Activated CD4-positive, CD25-positive, alpha-beta regulatory T cell treated with anti-CD3 and anti-CD28 coated beads, Interleukin-2, amount 50 U/mL, for 16 hours (primary cell): ENCODE measurements around the gene EPHB2.
"Not testable (repeated sequence)": the region's sequence is repeated elsewhere in the genome, so short reads cannot be mapped to it uniquely, and the experiment has no call there.

Experiments
- DNase-seq: peaks from one replicate; pipeline ENCODE4 v3.0.0-alpha.2; 2020; ENCODE audit warnings: low read depth, low spot score

The EPHB2 gene

DNA sequence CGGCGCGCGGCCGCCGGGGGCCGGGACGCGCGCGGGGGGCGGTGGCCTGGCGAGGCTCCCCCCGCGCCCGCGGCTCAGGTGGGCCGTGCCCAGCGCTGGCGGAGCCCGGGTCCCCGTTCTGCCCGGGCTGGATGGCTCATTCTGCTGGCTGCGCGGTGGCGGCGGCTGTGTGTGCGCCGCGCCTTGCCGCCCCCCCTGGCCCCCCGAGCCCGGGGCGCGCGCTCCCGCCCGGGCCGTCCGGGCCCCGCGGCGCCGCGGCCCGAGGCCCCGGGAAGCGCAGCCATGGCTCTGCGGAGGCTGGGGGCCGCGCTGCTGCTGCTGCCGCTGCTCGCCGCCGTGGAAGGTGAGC lies at the start of gene EPHB2:
Gene EPHB2, plus strand, starts transcription at position 139 of the 349 bp plus-strand sequence. Its CDS starts 144 bp downstream, at position 283.
- DNase-seq: no peak

- DNase-seq: no peak
Measured at GRCh38 chr1:22661880-22662279, 48.8 kb upstream of the EPHB2 start.

- no peak for DNase-seq
Measured at GRCh38 chr1:22662318-22662717, 48.3 kb upstream of the EPHB2 start.

DNA sequence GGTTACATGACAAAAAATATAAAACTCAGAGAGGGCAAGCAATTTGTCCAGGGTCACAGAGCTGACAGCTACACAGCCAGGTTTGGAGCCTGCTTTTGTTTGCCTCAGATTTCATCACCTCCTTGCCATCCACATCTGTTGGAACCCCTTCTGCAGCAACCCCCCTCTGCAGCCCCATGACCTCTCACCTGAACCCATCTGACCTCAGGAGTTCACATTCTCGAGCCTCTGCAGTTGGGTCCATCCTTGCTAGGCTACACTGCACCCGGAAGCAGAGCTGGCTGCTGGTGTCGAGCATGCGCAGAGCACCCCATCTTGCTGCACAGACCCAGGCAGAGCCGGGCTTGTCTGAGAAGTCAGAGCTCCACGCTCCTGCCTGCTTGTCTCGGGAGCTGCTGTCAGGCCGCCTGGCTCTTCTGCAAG lies 47.6 kb upstream of the EPHB2 start:
- no peak for DNase-seq

GRCh38 chr1:22665752-22666151 lies 44.9 kb upstream of the EPHB2 start:
- no peak for DNase-seq

GRCh38 chr1:22666412-22666811 lies 44.2 kb upstream of the EPHB2 start:
- no peak for DNase-seq

GRCh38 chr1:22668840-22669239 lies 41.8 kb upstream of the EPHB2 start:
- DNase-seq: not testable (repeated sequence)

DNA sequence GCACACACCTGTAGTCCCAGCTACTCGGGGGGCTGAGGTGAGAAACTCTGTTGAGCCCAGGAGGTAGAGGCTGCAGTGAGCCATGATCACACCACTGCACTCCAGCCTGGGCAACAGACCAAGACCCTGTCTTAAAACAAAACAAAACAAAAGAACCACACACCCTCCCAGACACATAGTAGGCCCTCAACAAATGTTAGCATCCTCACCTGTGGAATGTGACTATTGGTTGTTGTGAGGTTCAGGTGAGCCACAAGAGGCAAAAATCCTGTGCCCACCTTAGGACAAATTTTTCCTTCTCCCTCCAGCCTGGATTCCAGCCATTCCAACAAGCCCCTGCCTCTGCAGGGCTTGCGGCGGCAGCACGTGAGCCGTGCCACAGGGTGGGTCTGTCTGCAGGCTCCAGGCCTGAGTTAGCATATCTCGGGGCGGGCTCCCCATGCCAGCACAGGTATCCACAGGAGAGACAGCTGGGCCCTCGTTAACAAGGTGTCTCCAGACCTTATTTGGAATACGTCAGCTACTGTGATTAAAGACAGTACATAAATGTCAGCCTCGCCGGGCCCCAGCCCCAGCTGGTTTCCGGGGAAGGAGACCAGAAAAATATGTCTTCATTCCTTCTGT lies 40.2 kb upstream of the EPHB2 start:
- DNase-seq: no peak

DNA sequence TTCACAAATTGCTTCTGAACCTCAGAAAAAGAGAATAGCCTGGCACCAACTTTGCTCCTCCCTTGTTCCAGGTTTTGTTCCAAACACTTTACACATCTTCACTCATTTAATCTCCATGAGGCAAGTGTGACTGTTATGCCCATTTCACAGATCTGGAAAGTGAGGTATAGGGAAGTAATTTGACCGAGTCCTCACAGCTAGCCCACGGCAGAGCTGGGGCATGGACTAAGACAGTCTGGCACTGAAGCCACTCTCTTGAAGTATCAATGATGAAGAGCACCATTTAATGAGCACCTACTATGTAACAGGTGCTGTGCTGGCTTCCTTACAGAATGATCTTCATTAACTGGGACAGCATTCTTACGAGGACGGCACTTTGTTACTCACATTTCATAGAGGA lies 38.6 kb upstream of the EPHB2 start:
- no peak for DNase-seq

DNA sequence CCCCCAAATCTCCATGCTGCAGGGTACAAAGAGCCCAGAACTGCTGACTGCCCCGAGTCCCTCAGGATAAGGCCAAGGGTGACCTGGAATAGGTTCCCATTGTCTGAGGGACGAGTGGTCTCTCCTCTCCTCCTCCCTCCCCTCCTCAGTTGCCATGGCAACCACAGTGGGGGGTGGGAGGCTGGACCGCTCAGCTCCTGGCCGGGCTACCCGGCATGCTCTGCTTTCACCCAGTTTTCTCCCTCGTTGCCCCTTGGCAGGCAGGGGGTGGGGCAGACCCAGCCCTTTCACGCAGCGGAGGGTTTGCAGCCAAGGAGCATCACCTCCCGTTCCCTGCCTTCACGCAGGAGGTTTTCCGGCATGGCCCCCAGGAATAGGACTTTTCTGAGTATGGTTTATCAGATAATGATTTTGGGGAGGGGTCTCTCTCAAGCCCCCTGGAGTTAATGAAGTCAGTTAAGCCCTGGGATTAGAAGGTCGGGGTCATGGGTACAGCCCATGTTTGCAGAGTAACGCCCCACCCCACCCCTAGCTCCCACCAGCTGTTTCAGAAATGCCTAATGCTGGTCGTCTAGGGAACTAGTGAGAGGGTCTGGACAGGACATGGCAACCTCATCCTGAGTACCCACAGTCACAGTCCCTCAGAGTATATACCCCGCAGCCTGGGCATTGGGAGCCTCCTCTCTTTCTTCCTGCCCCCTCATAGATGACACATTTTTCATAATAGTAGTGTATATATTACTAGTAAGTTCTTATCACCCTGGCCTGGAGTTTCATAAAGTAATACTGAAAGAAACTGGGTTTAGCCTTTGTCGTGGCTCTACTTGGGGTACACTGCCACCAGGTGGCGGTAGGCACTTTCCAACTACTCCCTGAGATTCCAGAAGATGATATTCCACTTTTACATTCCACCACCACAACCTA lies 36.9 kb upstream of the EPHB2 start:
- DNase-seq: no peak

GRCh38 chr1:22674410-22674749 lies 36.3 kb upstream of the EPHB2 start:
- no peak for DNase-seq

DNA sequence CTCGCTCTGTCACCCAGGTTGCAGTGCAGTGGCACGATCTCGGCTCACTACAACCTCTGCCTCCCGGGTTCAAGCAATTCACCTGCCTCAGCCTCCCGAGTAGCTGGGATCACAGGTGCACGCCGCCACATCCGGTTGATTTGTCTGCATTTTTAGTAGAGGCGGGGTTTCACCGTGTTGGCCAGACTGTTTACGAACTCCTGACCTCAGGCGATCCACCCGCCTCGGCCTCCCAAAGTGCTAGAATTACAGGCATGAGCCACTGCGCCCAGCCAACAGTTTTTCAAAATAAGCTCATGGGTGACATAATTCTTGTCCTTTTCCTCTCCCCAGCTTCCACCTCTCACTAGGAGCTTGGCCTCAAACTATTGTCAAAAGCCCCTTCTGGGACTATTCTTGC lies 34.5 kb upstream of the EPHB2 start:
- DNase-seq: not testable (repeated sequence)

DNA sequence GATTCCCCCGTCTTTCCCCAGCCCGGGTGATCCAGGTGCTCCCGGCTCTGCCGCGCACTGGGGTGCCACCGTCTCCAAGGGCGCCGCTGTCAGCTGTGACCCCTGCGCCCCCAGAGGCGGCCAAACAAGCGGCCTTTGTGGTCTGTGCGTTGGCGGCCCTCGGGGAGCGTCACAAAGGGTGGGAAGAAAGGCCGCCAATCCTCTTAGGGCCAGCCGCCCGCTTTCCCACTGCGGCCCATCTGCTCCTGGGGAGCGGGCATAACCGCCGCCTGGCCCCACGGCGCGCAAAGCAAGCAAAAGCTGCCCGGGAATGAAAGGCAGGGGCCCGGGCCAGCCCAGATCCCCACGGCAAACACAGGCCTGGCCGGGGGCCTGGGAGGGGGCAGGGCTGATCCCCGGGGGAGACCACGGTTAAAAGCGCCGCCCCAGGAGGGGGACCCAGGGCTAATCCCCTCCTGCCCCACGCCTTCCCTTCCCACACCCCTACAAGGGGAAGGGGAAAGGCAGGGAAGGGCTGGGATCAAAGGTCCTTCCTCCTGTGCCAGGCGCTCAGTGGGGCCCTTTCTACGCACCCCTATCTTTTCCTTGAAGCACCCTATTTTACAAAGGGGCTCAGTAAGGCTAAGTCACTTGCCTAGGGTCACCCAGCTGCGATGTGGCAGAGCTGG lies 33.6 kb upstream of the EPHB2 start:
- DNase-seq: no peak

DNA sequence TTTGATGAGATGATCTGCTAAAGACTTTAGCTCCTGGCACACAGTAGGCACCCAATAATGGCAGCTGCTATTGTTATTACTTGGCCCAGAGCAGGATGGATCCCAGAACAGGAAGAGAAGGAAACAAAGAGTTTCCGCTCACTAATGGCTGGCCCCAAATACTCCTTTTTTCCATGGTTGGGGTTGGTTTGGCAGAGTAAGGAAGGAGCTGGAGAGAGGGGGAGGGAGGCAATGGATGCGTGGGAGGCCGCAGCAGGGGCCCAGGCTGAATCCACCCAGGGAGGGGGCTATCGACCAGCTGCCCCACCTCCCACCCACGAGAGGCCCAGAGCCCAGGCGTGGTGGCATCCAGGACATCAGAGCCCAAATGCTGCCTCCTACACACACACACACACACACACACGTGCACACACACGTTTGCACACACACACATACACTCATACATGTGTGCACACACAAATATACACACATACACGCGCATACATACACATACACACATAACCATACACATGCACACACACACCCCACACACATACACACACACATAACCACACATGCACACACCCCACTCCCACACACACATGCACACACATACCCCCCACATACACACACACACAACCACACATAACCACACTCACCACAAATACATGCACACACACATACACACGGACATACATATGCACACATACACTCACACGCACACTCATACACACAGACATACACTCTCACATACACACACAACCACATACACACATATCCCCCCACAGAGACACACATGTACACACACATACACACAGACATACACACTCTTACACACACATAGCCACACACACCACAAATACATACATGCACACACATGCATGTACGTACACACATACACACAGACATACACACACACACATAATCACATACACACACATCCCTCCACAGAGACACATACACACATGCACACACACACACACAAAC lies 32.4 kb upstream of the EPHB2 start:
- no peak for DNase-seq

DNA sequence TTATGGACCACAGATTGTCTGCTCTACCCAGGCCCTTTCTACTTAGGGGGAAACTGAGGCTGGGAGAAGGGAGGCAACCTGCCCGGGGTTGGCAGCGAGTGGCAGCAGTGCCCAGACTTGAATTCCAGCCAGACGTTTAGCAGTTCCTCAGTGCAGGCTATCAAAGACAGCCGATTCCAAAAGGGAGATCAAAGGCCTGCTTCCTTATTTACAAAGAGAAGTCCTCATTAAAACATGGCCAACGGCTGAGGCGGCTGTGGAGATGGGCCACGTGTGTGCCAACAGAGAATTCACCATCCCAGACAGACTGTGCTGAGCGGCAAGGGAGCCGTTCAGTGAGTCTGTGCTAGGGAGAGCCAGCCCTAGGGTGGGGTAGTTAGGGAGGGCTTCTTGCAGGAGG lies 29.9 kb upstream of the EPHB2 start:
- no peak for DNase-seq

- no peak for DNase-seq
Measured at GRCh38 chr1:22681556-22682276, 28.9 kb upstream of the EPHB2 start.

GRCh38 chr1:22683547-22683946 lies 27.1 kb upstream of the EPHB2 start:
- no peak for DNase-seq

DNA sequence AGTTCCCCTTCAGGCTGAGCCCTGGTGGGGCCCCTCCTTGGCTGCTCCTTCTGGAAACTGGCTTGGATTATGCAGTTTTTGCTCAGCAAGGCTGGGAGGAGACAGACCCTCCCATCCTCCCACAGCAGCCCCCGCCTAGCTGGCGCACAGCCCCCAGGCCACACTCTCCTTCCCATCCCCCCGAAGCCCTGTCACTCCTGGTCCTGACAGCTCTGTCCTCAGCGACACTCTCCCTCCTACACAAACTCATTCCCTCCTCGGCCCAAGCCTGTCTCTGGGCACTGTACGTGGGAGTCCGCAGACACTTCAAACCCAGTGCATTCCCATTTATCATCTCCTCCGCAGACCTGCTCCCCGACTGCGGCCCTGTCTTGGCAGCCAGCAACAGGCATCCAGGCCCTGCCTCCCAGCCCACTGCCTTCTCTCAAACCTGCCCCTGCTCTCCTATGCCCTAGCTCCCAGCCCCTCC lies 25.0 kb upstream of the EPHB2 start:
- no peak for DNase-seq

- DNase-seq: no peak
Measured at GRCh38 chr1:22687191-22687590, 23.4 kb upstream of the EPHB2 start.

GRCh38 chr1:22688466-22688865 lies 22.2 kb upstream of the EPHB2 start:
- DNase-seq: no peak

- DNase-seq: no peak
Measured at GRCh38 chr1:22689505-22689904, 21.1 kb upstream of the EPHB2 start.
